Measurements from ENCODE around the gene CSNK1E. TPM values are rescaled to one million over a fixed set of nuclear protein-coding genes. Genes with fewer than 3 reads are reported as not detected.
A peak's percentile ranks its signal among the peaks of the same experiment; 100 is the strongest.

CSNK1E gene
- total RNA-seq, 1 experiment from 2014 or later, result 129 TPM

DNA sequence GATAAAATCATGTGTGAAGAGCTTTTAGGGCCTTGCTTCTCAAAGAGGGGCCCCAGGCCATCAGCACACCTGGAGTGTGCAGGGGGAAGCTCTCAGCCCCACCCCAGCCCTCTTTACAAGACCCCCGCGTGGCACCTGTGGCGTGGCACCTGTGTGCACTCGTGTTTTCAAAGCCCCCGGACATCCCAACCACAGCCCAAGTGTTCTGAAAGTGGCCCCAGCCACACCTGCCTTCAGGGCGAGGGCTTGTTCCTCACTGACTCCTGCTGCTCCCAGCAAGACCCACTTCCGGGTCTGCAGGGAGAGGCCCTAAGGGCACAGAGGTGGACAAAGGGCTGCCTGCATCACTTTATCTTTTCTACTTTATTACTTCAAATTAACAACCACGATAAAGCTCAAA, 26.9 kb downstream of the CSNK1E start:
- no peak for DNase-seq (ENCODE audit: low spot score)
- in situ Hi-C loops (cut with HindIII; ENCODE audit: low sequenced_read_pairs), result no loop called here

DNA sequence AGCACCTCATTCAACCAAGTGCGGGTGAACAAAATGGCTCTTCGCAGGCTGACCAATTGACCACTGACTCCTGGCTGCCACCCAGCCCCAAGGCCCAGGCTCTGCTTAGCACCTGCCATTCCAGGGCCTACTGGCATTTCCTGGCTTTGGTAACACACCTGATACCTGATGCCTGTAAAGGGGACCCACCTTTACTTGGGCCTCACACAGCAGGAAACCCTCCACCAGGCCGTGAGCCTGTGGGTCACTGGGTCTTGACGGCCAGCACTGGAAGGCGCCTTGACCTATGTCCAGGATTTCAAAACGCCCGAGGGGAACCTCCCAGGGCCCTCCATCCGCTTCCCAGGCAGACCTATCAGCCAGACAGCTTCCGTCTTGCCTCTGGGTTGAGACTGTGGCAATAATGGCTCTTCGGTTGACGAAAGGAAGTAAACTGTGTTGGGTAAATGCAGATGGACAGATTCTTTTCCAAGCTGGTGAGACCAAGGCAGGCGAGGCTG, 27.6 kb downstream of the CSNK1E start:
- in situ Hi-C loops (cut with HindIII; ENCODE audit: low sequenced_read_pairs), result no loop called here
- DNase-seq (ENCODE audit: low spot score), result no peak

DNA sequence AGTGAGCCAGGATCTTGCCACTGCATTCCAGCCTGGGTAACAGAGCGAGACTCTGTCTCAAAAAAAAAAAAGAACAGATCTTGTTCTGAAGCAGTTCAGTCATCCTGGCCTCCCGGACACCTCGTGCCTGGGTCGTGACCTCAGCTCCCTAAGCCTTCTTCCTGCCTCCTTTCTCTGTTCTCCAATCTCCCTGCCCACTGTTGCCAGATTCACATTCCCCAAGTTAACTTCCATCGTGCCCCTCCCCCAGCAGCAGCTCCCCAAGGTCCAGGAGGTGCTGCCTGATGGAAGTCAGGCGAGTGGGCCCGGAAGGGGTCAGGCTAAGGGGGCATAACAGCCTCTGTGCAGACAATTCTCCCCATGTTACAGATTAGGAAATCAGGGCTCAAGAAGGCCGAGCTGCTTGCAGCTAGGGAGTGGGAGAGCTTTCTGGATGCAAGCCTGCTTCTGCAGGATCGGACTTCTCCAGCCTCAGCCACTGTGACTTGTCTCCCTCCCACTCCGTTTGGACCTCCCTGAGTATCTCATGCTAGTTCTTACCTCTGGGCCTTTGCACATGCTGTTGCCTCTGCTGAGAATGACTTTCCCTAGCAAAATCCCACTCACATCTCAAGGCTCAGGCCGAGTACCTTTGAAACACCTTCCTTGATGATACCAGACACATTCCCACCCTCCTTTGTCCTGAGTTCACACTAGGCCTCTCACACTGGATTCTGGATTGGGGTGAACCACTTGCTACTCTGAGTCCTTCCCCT, 30.1 kb downstream of the CSNK1E start:
- no peak for DNase-seq (ENCODE audit: low spot score)
- in situ Hi-C loops (cut with HindIII; ENCODE audit: low sequenced_read_pairs), result no loop called here

DNA sequence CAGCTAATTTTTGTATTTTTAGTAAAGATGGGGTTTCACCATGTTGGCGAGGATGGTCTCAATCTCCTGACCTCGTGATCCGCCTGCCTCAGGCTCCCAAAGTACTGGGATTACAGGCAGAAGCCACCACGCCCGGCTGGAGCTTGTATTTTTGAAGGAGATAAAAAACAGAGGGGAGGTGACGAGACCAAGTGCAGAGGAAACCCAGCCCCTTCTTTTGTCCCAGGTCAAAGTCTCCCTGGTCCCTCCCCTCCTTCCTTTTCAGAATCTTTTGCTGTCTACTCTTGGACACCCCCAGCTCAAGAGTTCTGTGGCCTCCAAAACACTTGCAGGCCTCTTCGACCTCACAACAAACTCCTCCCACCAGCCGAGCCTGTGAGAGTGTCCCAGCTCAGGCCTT, 32.2 kb downstream of the CSNK1E start:
- in situ Hi-C loops (cut with HindIII; ENCODE audit: low sequenced_read_pairs), result no loop called here
- DNase-seq (ENCODE audit: low spot score), result no peak

DNA sequence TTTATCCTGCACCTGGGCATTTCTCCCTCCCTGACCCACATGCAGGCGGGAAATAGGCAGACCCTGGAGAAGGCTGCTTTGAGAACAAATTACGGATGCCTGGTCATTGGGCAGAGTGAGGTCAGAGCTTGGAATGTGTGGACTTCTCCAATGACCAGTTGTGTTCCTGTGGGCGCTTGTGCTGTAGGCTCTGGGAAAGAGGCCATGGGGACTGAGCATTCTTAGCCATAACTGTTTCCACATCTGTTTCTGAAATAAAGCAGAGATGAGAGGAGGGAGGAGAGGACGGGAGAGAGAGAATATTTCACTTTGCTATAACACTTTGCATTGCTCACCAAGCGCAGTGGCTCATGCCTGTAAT, 33.2 kb downstream of the CSNK1E start:
- in situ Hi-C loops (cut with HindIII; ENCODE audit: low sequenced_read_pairs), result no loop called here
- no peak for DNase-seq (ENCODE audit: low spot score)

DNA sequence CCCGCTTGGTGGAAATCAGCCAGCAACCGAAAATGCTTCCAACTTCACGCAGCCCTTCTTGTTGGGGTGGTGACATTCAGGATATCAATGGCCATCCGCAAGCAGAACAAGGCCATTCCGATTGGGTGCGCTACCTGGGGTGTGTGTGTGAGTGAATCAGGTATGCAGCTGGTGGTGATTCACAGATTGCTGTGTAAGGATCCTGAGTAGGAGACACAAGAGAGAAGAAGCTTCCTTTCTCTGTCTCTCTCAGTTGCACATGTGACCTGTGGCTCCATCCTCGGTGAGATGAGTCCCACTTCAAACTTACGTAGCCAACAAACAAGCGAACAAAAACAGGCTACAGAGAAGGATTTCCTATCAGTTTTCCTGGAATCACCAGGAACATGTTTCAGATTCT, 34.8 kb downstream of the CSNK1E start:
- in situ Hi-C loops (cut with HindIII; ENCODE audit: low sequenced_read_pairs), result no loop called here
- no peak for DNase-seq (ENCODE audit: low spot score)

DNA sequence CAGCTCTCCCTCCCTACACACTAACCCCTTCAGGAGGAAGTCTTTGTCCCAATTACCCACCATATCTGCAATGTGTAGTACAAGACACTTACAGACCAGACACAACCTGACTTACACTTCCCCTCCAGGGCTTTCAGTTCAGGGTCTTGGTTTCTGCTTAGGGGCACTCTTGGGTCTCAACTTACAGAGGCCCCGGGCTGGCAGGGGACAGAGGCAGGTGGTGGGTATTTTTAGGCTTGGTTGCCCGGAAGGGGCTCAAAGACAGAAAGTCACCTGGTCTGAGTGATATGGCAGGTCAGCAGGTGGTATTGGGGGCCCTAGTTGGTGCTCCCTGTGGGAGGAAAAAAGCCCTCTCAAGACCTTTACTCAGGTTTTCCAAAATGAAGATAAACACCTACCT, 41.1 kb downstream of the CSNK1E start:
- no peak for DNase-seq (ENCODE audit: low spot score)
- in situ Hi-C loops (cut with HindIII; ENCODE audit: low sequenced_read_pairs), result no loop called here

DNA sequence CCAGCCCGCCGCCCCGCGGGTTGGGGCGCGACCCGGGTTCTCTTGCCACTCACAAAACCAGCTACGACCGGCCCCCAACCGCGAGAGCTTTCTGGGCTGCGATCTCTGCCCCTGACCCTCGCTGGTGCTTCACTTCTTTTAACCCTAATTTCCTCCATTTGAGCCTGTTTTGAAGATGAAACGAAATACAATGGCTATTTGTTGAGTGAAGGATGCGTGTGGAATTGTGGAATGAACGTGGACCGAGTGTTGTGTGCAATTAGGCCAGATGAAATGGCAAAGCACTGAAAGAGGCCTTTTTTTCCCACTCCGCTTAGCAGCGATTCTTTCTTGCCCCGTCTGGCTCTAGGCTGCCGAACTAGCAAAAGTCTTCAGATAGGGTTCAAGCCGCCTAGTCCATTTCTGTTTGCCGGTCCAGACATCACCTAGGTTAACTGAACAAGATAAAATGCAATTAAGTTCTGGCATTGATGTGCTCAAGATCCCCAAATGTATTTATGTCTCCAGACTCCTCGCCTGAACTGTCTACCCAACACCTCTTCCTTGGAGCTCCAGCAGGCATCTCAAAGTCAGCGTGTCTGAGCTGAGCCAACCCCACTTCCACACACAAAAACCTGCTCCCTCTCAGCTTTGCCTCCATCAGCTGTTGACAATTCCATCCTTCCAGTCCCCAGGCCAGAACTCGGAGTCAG, 44.0 kb downstream of the CSNK1E start:
- peak; percentile 70 for DNase-seq (ENCODE audit: low spot score)
- in situ Hi-C loops (cut with HindIII; ENCODE audit: low sequenced_read_pairs), result loop anchor here (25.0 kb wide), 1 partner anchor 161 kb away; the partner anchor contains the start of gene BAIAP2L2

DNA sequence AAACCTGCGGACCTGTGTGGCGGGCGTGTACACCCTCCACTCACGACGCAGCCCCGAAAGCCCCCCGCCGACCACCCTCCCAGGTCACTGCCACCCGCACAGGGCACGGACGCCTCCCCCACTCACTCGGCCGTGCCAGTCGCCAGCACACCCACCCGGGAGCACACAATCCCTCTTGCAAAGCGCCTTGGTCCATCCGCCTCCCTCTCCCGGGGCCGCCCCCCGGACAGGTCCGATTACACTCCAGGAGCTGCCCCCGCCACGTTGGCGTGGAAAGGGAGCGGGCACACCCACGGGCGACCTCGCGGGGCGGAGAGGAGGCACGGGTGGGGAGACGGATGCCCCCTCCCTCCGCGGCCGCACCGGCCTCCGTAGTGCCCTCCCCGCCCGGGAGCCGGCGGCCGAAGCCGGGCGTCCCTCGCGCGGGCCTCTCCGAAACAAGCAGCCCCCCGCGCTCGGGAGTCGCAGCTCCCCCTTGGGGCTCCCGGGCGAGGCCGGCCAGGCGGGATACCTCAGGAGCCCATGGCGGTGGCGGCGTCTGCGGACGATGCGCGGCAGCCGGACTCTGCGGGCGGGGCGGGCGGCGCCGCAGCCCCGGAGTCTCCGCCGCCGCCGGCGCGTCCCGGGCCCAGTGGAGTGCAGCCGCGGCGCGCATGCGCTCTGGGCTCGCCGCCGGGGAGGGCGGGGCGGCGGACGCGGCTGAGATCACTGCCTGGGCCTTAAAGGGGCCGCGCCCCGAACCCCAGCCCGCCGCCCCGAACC, 44.7 kb downstream of the CSNK1E start, which contains the start of gene TMEM184B:
Gene TMEM184B, minus strand, starts transcription at position 638 of the 762 bp plus-strand sequence. CDS start 25,049 bp downstream, outside the sequence.
- in situ Hi-C loops (cut with HindIII; ENCODE audit: low sequenced_read_pairs), result loop anchor here (25.0 kb wide), 1 partner anchor 160 kb away; the partner anchor contains the start of gene BAIAP2L2
- peak; percentile 77 for DNase-seq (ENCODE audit: low spot score)

DNA sequence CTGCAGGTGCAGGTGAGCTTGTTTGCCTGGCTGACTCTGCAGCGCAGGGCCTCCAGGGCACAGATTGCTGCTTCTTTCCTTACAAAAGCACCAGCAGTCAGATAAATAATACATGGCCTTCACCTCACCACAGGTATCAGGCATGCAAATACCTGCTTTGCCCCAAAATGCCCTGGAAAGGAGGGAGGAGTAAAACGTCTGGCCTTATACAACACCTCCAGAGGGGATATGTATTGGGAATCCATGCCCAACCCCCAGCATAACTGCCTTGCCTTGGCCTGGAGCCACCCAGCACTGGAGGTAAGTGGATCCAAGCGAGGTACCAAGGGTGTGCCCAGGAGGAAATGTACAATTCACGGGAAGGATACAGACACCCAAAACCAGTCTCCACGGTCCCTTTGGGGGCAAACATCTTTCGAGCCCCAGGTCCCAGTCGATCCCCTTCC, 45.3 kb downstream of the CSNK1E start:
- in situ Hi-C loops (cut with HindIII; ENCODE audit: low sequenced_read_pairs), result loop anchor here (25.0 kb wide), 1 partner anchor 160 kb away; the partner anchor contains the start of gene BAIAP2L2
- DNase-seq (ENCODE audit: low spot score), result peak; percentile 79

DNA sequence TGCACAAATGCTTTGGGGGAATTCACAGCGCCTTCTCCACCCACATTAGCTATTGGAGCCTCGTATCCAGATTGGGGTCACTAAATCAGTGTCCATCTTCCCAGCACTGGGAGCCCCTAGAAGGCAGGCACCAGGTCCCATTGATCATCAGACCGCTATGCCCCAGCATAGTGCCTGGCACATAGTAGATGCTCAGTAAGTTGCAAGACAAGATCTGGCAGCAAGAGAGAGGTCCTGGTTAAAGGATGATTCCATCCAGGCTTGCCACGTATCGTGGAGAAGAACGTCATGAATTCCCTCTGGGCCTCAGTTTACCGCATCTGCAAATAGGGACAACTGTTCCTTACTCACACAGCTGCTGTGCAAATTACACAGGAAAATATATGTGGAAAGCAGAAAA, 46.1 kb downstream of the CSNK1E start:
- DNase-seq (ENCODE audit: low spot score), result no peak
- in situ Hi-C loops (cut with HindIII; ENCODE audit: low sequenced_read_pairs), result loop anchor here (25.0 kb wide), 1 partner anchor 159 kb away; the partner anchor contains the start of gene BAIAP2L2

DNA sequence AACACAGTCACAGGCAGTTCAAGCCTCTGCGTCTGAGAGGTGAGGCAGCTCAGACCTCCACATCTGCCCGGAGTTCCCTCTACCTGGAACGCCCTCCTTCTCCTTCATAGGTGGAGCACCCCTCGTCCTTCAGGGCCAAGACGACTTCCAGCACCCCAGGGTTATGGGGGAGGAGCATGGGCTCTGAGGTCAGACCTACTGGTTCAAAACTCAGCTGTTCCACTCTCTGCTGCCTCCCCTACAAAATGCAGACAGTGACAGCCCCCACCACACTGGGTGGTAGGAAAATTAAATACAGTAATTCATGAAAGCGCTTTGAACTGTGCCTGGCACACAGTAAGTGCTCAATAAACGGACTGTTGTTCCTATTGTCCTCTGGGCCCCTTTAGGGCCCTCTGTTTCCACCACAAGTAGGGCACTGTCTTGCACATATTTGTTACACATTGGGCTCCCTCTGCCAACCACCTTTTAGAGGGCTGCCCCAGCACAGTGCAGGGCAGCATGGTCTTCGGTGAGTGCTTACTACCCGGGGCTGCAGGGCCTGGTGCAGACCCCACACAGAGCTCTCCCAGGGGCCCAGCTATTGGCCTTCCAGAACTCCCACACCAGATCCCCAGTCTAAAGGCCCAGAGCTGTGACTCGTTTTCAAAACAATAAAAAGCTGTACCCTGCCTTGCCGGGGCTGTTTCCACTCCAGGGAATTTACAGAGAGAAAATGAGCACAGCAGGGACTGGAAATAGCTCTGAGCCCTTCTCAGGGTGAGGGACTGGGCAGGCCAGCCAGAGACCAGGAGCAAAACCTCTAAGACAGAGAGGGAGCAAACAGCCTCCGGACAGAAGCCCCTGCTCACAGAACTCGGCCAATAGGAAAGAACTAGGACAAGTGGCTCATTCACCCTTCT, 46.9 kb downstream of the CSNK1E start:
- in situ Hi-C loops (cut with HindIII; ENCODE audit: low sequenced_read_pairs), result loop anchor here (25.0 kb wide), 1 partner anchor 158 kb away; the partner anchor contains the start of gene BAIAP2L2
- peak; percentile 42 for DNase-seq (ENCODE audit: low spot score)

DNA sequence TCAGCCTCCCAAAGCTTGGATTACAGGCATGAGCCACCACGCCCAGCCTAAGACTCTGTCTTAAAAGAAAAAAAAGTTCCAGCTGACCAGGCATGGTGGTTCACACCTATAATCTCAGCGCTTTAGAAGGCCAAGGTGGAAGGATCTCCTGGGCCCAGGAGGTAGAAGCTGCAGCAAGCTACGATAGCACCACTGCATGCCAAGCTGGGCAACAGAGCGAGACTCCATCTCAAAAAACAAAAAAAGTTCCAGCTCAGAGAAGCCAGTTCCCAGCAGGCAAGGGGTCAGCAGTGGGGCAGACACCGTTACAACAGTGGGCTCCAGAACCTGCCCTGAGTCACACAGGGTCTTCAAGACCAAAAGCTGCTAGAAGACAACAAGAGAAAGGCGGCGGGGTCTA, 47.8 kb downstream of the CSNK1E start:
- DNase-seq (ENCODE audit: low spot score), result no peak
- in situ Hi-C loops (cut with HindIII; ENCODE audit: low sequenced_read_pairs), result loop anchor here (25.0 kb wide), 1 partner anchor 157 kb away; the partner anchor contains the start of gene BAIAP2L2

DNA sequence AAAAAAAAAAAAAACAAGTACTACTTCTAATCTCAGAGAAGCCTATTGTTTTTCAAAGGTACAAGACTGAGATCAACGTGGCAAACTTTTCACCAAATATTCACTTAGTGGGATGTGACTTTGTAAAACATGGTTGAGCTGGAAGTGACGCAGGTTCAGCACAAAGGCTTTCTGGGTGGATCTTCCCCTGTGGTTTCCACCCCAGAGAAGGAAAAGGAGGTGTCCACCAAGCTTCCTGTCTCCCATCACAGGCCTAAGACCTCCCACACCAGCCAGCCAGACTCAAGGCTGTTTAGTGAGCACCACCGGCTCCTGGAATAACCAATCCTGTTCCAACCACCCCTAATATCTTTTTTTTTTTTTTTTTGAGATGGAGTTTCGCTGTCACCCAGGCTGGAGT, 50.1 kb downstream of the CSNK1E start:
- in situ Hi-C loops (cut with HindIII; ENCODE audit: low sequenced_read_pairs), result loop anchor here (25.0 kb wide), 1 partner anchor 155 kb away; the partner anchor contains the start of gene BAIAP2L2
- DNase-seq (ENCODE audit: low spot score), result no peak

DNA sequence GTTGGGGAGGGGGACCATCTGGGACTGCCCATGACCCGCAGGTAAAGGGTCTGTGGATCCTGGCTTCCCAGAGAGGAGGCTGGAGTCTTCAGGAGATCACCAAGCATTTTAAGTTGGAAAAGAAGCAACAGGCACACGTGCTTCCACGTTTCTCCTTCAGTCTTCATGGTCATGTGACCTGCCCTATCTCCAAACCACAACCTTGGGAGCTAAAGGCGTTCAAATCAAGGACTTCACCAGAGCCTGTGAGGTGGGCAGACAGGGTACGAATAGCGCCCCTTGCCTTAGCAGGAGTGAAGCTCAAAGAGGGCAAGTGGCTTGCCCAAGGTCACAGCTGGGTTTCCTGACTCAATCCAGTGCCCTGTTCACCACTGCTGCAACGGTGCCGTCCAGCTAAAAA, 51.1 kb downstream of the CSNK1E start:
- in situ Hi-C loops (cut with HindIII; ENCODE audit: low sequenced_read_pairs), result loop anchor here (25.0 kb wide), 1 partner anchor 154 kb away; the partner anchor contains the start of gene BAIAP2L2
- no peak for DNase-seq (ENCODE audit: low spot score)

DNA sequence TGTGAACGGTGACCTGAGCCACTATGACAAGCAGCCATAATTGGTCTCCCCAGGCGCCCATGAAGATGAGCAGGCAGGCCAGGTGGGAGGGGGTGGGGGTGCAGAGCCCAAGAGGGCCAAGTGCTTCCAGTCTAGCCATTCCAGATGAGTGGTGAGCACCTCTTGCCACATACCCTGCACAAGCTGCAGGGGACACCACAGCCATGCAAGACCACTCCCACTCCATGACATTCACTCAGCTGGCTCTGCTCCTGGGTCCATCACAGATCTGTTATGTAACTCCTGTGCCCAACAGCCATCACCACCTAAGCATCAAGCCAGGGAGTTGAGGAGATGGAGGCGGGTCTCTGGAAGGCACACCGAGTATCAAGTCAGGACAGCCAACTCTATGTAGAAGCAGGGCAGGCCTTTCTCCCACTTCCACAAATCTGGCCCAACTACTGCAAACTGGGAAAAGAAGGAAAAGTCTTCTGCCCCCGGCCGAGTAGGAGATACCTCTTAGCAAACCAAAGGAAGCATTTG, 52.9 kb downstream of the CSNK1E start:
- in situ Hi-C loops (cut with HindIII; ENCODE audit: low sequenced_read_pairs), result loop anchor here (25.0 kb wide), 1 partner anchor 152 kb away; the partner anchor contains the start of gene BAIAP2L2

DNA sequence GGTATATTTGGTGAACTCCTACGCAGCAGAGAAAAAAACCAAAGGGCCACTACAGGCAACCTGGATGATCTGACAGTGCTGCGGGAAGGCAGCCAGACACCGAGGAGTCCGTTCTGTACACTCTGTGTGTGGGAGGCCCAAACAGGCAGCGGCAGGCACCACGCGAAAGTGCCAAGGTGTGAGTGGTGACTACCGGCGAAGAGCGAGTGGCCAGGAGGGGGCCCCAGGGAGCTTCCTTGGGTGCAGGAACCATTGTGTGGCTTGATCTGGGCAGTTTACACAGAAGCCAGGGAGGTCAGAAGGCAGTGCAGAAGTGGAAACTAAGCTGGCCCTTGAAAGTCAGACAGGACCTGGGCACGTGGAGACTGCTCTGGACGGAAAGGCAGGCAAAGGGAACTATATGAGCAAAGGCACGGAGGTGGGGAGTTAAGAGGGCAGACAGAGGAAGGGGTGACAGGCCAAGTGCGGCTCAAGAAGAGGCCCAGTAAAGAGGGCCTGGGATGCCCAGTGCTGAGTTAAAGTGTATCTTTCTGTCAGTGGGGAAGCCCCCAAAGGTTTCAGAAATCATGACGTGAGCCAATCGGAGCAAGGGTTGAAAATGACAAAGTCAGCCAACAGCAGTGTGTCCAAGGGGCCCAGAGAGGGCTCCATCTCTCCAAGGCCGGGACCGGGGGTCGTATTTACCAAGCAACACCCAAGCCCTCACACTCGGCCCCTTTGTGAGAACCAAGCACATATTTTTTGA, 55.0 kb downstream of the CSNK1E start:
- peak; percentile 82 for DNase-seq (ENCODE audit: low spot score)
- in situ Hi-C loops (cut with HindIII; ENCODE audit: low sequenced_read_pairs), result loop anchor here (25.0 kb wide), 1 partner anchor 150 kb away; the partner anchor contains the start of gene BAIAP2L2

More for the DNA sequence above, 52.9 kb downstream of the CSNK1E start:
- no peak for DNase-seq (ENCODE audit: low spot score)
